Putamen (tissue), 1 donor: ENCODE measurements around the gene DLST.
"Not testable (repeated sequence)": the region's sequence is repeated elsewhere in the genome, so short reads cannot be mapped to it uniquely, and the experiment has no call there.

Source experiments
- DNase-seq: peaks from one replicate; pipeline ENCODE4 v3.0.0-alpha.2; 2016; ENCODE audit warnings: low spot score

The DLST gene

GRCh38 chr14:74917646-74918081, 35.9 kb downstream of the DLST start:
- DNase-seq: no peak

- no peak for DNase-seq
Observed at GRCh38 chr14:74918380-74918779, 36.7 kb downstream of the DLST start.

GRCh38 chr14:74919421-74920165, 37.9 kb downstream of the DLST start:
- DNase-seq: no peak

DNA sequence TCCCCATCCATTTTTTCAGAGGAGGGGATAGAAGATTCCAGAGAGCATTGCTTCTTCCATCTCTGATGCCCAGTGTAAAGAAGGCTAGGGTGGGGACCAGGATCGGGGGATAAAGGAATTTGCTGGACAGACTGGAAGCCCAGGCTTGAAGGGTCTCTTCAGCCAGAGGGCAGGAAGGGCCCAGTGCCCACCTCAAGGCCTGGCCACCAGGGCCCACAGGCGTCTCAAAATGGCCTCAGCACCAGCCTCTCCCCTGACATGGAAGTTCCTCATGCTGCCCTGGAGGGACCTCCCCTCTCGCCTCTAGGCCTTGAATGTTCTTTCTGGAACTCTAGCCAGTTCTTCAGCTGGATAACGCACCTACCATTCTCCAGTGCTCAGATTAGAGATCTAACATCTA, 38.6 kb downstream of the DLST start:
- no peak for DNase-seq

DNA sequence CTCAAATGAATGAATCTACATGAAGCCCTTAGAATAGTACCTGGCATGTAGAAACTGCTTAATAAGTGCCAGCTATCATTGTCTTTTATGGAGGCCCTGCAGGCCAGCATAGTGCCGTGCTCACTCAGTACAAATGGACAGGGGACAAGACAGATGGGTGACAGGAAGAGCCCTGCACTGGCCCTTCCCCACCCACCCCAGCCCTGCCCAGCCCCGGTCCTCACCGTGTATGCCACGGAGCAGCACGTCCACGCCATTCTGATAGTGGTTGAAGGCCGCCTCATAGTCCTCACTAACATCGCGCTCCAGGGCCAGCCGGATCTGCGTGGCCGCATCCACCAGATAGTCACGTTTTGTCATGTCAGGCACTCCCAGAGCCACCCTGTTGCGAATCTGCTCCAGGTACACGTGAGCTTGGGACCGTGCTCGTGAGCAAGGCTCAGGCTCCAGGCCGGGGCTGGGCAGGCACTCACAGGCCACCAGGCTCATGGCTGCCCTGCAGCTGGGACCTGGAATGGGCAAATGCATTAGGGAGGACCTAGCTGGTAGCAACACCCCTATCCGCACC, 39.4 kb downstream of the DLST start:
- DNase-seq: no peak

- no peak for DNase-seq
Observed at GRCh38 chr14:74921987-74922751, 40.5 kb downstream of the DLST start.

DNA sequence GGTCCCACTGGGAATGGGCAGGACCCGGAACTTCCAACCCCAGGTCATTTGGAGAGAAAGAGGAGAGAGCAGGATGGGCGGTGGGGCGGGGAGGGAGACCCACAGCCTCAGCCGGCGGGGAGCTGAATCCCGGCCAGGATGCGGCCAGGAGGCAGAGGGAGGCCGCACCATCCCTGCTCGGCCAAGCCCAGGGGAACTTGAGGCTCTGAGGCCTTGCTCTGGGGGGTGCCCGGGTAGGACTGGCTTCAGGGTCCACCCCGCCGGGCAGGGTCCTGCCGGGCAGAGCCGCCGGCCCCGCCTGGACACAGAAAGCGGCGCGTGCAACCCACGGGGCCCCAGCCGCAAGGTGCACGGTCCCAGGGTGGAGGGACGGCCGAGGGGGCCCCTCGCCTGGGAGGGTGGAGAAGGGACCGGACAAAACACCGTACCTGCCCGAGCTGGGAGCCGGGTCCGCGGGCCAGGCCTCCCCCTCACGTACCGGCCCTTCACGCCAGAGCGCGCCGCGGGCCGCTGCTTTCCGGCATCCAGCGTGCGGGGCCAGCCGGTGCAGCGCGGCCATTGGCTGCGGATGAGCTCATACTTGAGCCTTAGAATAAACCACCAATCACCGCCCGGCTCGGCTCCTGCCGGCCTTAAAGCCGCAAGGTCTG, 41.2 kb downstream of the DLST start, which contains the start of gene RPS6KL1:
Gene RPS6KL1 (minus strand): TSS at position 509 of the 650 bp plus-strand sequence. CDS start 1,719 bp downstream, outside the sequence.
- DNase-seq: peak; percentile 86

- DNase-seq: no peak
Observed at GRCh38 chr14:74924061-74924460, 42.3 kb downstream of the DLST start.

DNA sequence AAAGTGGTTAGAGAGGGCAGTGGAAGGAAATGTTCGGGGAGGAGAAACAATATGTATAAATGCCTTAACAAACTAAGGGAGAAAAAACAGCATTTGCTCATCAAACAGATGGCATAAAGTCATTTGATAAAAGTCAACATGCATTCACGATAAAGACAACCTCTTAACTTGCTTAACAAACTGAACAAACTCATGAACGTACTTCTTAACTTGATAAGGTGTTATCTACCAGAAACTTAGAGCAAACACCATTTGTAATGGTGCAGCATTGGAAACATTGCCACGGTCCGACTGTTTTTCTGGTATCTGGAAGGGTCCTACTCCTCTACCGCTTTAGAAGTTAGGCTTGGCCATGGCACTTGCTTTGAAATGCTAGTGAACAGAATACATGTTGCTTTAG, 45.5 kb downstream of the DLST start:
- no peak for DNase-seq

DNA sequence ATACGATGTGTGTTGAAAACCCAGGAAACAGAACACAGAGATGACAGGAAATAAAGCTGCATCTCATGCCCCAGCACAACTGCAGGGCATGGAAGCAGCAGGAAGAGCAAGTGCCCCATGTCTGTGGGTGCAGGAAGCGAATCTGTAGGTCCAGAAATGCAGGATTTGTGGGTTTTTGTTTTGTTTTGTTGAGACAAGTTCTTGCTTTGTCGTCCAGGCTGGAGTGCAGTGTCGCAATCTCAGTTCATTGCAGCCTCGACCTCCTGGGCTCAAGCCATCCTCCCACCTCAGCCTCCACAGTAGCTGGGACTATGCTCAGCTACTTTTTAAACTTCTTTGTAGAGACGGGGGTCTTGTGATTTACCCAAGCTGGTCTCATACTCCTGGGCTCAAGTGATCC, 47.5 kb downstream of the DLST start:
- DNase-seq: no peak

DNA sequence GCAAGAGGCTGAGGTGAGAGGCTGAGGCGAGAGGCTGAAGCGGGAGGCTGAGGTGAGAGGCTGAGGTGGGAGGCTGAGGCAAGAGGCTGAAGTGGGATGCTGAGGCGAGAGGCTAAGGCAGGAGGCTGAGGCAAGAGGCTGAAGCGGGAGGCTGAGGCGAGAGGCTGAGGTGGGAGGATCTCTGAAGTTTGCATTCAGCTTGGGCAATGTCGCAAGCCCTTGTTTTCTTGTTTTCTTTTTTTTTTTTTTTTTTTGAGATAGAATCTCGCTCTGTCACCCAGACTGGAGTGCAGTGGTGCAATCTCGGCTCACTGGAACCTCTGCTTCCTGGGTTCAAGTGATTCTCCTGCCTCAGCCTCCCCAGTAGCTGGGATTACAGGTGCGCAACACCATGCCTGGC, 50.0 kb downstream of the DLST start:
- DNase-seq: not testable (repeated sequence)

DNA sequence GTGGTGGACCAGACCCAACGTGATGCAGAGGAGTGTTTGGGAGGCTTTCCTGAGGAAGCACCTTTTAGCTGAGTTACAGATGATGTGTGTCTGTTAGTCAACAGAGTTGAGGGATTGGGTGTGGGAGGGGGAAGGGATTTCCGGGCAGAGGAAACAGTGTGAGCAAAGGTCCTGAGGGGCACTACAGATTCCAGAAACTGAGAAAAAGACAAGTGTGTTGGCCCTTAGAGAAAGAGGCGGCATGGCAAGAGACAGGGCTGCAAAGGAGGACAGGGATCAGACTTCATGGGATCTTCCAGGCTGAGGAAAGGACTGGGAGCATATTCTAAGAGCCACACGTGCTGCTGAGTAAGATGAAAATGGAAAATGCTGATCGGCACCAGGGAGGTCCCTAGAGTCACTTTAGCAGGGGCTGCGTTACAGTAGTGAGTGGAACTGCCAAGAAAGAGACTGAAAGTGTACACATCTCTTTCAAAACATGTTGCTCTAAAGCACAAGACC, 50.7 kb downstream of the DLST start:
- DNase-seq: no peak

DNA sequence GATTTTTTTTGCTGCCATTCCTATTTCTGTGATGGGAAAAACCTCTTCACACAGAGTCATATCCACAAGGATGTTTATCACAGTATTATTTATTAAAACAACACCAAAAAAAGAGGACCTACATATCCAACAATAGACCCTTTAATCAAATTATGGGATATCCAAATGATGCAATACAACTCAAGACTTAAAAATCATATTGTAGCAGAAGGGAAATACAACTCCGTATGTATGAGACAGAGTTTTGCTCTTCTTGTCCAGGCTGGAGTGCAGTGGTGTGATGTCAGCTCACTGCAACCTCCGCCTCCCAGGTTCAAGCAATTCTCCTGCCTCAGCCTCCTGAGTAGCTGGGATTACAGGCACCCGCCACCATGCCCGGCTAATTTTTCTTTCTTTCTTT, 51.2 kb downstream of the DLST start:
- not testable (repeated sequence) for DNase-seq

DNA sequence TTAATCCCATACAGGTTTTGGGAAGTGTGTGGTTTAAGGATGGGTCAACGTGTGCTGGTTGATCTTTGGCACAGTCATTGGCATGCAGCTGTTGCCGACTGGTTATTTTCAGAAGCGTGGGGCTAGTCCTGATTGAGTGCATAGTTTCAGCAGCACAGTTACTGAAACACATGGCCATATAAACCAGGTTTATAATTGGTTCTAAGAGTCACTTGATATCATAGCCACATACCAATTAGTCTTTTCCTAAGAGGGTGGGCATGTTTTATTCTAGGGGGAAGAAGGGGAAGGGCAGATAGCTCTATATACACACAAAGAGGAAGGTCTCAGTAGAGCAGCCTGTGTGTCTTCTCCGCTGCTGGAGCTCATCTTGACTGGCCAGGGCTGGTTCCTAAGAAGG, 52.3 kb downstream of the DLST start:
- no peak for DNase-seq

DNA sequence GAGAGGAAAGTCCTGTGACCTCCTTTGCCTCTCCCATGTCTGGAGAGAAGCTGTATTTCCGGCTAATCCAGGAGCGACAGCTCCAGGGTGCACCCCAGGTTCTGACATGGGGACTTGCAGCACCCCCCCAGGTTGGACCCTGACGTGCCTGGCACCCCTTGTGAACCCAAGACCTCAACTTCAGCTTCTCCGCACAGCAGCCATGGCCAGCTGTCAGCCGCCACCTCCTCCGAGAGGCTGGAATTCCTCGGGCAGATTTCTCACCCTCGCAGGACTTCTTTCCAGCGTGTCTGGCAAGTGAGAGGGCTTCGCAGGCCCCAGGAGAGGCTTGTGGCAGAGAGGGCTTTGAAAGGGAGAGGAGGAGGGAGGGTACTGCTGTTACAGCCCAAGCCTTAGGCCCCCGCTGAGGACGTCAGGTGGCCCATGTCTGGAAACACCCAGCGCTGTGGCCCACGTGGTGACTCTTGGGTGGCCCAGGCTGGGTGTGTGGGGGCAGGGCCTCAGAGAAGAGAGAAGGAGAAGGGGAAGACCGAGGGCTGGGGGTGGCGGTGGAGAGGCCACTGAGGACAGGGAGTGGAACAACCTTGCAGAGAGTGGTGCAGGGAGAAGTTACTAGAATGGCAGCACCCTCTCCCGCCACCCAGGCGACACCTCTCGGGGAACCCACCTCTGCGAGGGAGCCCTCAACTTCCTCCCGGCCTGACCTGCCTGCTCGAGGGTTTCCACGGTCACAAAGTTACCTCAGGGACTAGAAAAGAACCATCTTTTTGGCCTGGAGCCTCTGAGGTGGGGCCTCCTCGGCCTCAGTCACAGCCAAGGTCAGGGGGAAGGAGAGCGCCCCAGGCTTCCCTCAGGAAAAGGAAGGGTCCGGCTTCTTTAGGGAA, 53.0 kb downstream of the DLST start:
- no peak for DNase-seq

DNA sequence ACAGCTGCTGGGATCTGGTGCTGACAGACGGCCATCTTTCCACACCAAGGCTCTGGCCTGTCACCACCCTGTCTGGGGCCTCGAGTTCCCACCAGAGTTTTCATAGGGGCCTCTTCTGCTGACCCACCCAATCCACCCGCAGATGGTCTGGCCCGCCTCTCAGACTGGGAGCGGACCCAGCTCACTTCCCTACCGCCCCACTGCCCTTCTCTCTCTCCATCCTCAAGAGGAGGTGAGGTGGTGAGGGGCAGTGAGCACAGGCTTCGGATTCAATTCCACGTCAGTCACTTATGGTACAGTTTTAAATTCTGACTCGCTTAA, 53.6 kb downstream of the DLST start:
- no peak for DNase-seq

DNA sequence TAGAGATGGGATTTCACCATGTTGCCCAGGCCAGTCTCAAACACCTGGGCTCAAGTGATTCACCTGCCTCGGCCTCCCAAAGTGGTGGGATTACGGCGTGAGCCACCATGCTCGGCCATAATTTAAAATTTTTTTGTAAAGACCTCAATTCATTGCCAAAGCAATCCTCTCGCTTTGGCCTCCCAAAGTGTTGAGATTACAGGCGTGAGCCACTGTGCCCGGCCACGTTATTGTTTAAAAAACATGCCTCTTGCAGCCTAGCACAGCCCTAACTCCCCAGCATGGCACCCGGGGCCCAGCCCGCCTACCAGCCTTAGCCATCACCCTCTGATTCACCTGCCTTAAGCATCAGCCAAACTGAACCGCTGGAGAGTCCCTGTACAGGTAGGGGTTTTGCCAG, 54.4 kb downstream of the DLST start:
- no peak for DNase-seq

GRCh38 chr14:74936731-74937130, 55.0 kb downstream of the DLST start:
- no peak for DNase-seq

DNA sequence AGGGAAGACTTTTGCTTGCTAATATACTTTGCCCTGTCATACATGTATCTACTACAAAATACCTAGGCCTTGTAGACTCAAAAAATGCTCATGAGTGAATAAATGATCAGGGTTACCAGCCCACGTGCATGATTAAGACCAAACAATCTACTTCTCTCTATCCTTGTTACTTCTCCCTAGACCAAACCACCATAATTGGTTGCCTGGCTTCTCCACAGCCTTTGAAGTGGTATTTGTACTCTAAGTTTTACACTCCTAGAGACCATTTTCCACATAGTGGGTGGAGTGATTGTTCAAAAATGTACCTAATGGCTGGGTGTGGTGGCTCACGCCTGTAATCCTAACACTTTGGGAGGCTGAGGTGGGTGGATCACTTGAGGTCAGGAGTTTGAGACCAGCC, 55.5 kb downstream of the DLST start:
- no peak for DNase-seq

GRCh38 chr14:74938531-74939495, 57.1 kb downstream of the DLST start:
- DNase-seq: no peak
